Choroid plexus epithelial cell (primary cell): ENCODE results near the gene TNFAIP8L3.
"Not testable (repeated sequence)": the region's sequence is repeated elsewhere in the genome, so short reads cannot be mapped to it uniquely, and the experiment has no call there.

Source experiments
- DNase-seq: peaks from one replicate; pipeline ENCODE4 v3.0.0-alpha.2; 2010; ENCODE audit warnings: low read depth
- H3K4me3 ChIP-seq: 2 replicates; pipeline ENCODE4 v1.5.1; 2011; ENCODE audit warnings: low read depth, mild to moderate bottlenecking, control low read depth, low read length, moderate library complexity
- TF ChIP-seq, protein P1 (sequence below): conservative IDR thresholded peaks from 2 replicates; pipeline ENCODE4 v1.5.1; 2011; ENCODE audit warnings: low read depth, mild to moderate bottlenecking, control low read depth, inconsistent platforms, low read length, moderate library complexity

The TNFAIP8L3 gene

DNA sequence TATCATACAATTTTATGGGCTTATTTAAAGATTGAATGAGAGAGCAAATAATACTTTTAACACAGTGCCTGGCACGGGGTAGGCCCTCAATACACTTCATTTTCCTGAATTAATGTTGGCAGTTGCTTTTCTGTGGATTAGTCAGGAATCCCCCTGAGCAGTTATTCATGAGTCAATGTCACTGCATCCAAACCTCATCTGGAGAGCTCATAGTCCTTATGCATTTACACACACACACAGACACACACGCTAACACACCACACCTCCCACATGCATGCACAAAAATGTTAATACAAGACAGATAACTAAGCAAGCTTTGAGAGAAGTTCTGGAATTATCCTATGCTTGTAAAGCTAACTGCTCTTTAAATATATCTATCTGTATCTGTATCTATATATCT is 34.0 kb upstream of the TNFAIP8L3 start:
- no peak for DNase-seq

DNA sequence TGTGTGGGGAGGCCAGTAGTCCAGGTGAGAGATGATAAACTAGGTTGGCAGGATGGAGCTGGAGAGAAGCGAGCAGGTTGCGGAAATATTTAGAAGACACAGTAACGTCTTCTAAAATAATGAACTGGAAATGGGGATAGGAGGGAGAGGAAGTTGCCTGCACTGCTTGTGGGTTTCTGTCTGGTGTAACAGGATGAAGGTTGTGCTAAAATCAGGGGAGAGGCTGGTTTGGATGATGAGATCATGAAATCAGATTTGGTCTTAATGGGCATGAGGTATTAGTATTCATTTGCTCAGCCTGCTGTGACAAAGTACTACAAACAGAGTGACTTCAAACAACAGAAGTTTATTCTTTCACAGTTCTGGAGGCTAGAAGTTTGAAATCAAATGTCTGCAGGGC is 32.1 kb upstream of the TNFAIP8L3 start:
- H3K4me3 ChIP-seq = no peak overlapping the region
- TF ChIP-seq, protein P1, sequence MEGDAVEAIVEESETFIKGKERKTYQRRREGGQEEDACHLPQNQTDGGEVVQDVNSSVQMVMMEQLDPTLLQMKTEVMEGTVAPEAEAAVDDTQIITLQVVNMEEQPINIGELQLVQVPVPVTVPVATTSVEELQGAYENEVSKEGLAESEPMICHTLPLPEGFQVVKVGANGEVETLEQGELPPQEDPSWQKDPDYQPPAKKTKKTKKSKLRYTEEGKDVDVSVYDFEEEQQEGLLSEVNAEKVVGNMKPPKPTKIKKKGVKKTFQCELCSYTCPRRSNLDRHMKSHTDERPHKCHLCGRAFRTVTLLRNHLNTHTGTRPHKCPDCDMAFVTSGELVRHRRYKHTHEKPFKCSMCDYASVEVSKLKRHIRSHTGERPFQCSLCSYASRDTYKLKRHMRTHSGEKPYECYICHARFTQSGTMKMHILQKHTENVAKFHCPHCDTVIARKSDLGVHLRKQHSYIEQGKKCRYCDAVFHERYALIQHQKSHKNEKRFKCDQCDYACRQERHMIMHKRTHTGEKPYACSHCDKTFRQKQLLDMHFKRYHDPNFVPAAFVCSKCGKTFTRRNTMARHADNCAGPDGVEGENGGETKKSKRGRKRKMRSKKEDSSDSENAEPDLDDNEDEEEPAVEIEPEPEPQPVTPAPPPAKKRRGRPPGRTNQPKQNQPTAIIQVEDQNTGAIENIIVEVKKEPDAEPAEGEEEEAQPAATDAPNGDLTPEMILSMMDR = no peak
- no peak for DNase-seq

More for the DNA sequence above, 34.0 kb upstream of the TNFAIP8L3 start:
- TF ChIP-seq, protein P1 = no peak
- H3K4me3 ChIP-seq = no peak overlapping the region

DNA sequence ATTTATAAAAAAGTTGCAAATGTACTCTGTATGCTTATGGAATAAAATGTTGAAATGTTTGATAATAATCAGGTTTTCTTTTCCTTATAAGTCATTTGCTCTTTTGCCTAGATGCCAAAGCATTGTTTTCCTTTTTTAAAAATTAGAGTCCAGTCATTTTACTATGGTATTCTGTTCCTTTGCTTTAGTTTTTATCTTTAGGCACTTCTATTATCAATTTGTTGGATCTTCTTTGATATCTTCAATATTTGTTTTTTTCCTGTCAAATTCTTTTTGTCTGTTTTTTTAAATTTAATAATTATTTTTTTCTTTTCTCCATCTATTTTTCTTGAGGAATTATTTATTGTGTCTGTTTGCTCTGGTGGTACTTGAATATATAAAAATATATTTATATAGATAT is 28.3 kb upstream of the TNFAIP8L3 start:
- not testable (repeated sequence) for H3K4me3 ChIP-seq, DNase-seq

DNA sequence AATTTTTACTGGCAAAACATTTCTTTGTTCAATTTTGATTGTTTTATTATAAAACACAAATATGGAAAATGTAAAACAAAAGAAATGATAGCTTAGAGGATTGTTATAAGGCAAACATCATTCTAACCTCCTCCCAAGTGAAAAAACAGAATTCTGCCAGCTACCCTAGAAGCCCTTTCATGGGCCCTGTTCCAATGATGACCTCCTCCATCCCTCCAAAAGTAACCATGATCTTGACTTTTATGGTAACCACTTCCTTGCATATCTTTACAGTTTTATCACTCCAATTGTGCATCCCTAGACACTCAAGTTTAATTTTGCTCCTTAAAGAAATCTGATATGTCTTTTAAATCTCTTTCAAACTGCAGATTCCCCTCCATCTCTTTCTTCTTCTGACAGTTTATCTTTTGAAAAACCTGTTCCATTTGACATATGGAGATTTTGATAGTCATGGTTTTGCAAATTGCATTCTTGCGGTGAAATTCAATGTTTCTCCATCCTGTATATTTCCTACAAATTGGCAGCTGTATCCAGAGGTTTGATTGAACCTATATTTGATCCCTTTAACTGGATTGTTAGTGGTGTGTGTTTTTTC is 27.0 kb upstream of the TNFAIP8L3 start:
- H3K4me3 ChIP-seq = no peak overlapping the region
- TF ChIP-seq, protein P1 = no peak
- DNase-seq = no peak

DNA sequence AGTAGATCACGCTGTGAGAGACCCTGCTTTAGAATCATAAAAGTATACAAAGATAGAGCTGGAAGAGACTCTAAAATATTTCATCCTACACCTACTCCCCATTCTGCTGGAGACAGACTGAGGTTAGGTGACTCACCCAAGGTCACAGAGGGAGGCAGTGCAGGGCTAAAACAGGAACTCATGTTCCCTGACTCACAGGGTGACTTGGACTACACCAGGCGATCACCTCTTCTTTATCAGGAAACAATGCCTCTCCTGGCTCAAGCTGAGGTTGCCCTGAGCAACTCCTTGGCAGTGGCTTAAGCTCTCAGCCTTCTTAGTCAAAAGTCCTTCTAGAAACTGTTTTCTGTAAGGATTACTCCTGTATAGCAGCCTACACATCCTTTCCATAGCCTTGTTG is 26.4 kb upstream of the TNFAIP8L3 start:
- TF ChIP-seq, protein P1 = no peak
- peak; percentile 95 for DNase-seq

DNA sequence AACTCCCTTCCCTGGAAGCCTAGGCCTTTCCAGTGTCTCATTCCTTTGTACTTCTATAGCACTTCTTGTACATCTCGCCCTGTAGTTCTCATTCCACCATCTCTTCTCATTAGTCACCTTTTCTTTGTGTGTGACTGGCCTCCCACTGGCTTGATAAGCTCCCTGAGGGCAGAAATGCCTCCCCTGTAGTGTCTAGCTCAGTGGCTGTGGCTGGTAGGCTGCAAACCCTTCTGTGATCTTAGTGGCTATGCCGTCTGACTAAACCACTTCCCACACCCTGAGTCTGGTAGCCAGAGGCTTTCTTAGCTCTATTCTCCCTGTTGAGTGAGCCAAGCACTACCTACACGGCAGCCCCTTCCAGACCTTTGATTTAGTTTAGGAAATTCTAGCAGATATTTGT is 24.4 kb upstream of the TNFAIP8L3 start:
- TF ChIP-seq, protein P1 = no peak
- no peak for DNase-seq
- no peak overlapping the region for H3K4me3 ChIP-seq

More for the DNA sequence above, 26.4 kb upstream of the TNFAIP8L3 start:
- H3K4me3 ChIP-seq = no peak overlapping the region

DNA sequence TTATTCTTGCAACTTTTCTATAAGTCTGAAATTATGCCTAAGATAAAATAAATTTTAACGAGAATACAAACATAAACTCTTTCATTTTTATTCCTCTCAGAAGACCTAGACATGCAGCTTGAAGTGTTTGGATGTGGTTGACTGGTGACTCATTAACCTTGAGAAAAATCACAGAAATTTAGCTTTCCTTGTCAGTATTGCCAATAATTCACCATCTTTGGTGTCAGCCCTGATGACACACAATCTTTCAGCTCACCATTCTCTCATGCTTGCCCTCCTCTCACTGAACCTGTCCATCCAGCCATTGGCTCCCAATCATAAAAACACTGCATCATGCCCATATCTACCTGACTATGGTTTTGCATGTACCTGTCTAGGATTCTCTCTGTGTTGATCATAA is 22.6 kb upstream of the TNFAIP8L3 start:
- TF ChIP-seq, protein P1 = no peak
- H3K4me3 ChIP-seq = no peak overlapping the region
- DNase-seq = peak; percentile 54
